ENCODE measurements around the gene MYOG. TPM values are rescaled to one million over a fixed set of nuclear protein-coding genes. Genes with fewer than 3 reads are reported as not detected.

The MYOG gene
- total RNA-seq, 4 donors from 2014 or later, result not detected

GRCh38 chr1:203103829-203104495 lies 18.1 kb upstream of the MYOG start:
- 93% methylated on average over 6 of the region's 6 CpGs for WGBS
- no peaks in the 10 kb centered on the region for H3K4me1 ChIP-seq
- no peak for DNase-seq (ENCODE audit: low spot score in 2 of 2)
- TF ChIP-seq POLR2A (IDR thresholded peaks at IDR 0.05), result no peak
- no peaks in the 10 kb centered on the region for H3K27me3 ChIP-seq
- no peaks in the 10 kb centered on the region for H3K9me3 ChIP-seq
- H3K4me3 ChIP-seq, result no peak overlapping the region
- no peaks in the 10 kb centered on the region for H3K36me3 ChIP-seq
- no peak overlapping the region for H3K27ac ChIP-seq

GRCh38 chr1:203103216-203103615 lies 17.4 kb upstream of the MYOG start:
- no peaks in the 10 kb centered on the region for H3K9me3 ChIP-seq
- H3K4me1 ChIP-seq, result no peaks in the 10 kb centered on the region
- no peaks in the 10 kb centered on the region for H3K27me3 ChIP-seq
- no peak overlapping the region for H3K4me3 ChIP-seq
- no peaks in the 10 kb centered on the region for H3K36me3 ChIP-seq
- 59% methylated on average over 4 of the region's 4 CpGs for WGBS
- TF ChIP-seq POLR2A (IDR thresholded peaks at IDR 0.05) (no peak), CTCF (IDR thresholded peaks at IDR 0.05) (no peak), EP300 (IDR thresholded peaks at IDR 0.05) (no peak), POLR2AphosphoS5 (IDR thresholded peaks at IDR 0.05) (no peak)
- DNase-seq (ENCODE audit: low spot score in 2 of 2), result no peak
- no peak overlapping the region for H3K27ac ChIP-seq

GRCh38 chr1:203101813-203102634 lies 16.2 kb upstream of the MYOG start:
- TF ChIP-seq CTCF (IDR thresholded peaks at IDR 0.05), result no peak
- TF ChIP-seq POLR2A (IDR thresholded peaks at IDR 0.05), result no peak
- no peak overlapping the region for H3K27ac ChIP-seq
- H3K27me3 ChIP-seq, result no peaks in the 10 kb centered on the region
- no peak for DNase-seq (ENCODE audit: low spot score in 2 of 2)
- no peaks in the 10 kb centered on the region for H3K4me1 ChIP-seq
- no peaks in the 10 kb centered on the region for H3K9me3 ChIP-seq
- H3K36me3 ChIP-seq, result no peaks in the 10 kb centered on the region
- 71% methylated on average over 6 of the region's 6 CpGs for WGBS
- H3K4me3 ChIP-seq, result no peak overlapping the region

GRCh38 chr1:203100516-203100869 lies 14.7 kb upstream of the MYOG start:
- DNase-seq (ENCODE audit: low spot score in 2 of 2), result no peak
- H3K27ac ChIP-seq, result no peak overlapping the region

GRCh38 chr1:203099805-203100515 lies 14.1 kb upstream of the MYOG start:
- peaks cover 7% of the 10 kb centered on the region for H3K9me3 ChIP-seq
- no peak overlapping the region for H3K27ac ChIP-seq
- WGBS, result 76% methylated on average over 7 of the region's 7 CpGs
- H3K36me3 ChIP-seq, result no peaks in the 10 kb centered on the region
- H3K4me3 ChIP-seq, result no peak overlapping the region
- no peaks in the 10 kb centered on the region for H3K27me3 ChIP-seq
- TF ChIP-seq POLR2A (IDR thresholded peaks at IDR 0.05), result no peak
- TF ChIP-seq CTCF (IDR thresholded peaks at IDR 0.05), result no peak
- TF ChIP-seq EP300 (IDR thresholded peaks at IDR 0.05), result no peak
- TF ChIP-seq POLR2AphosphoS5 (IDR thresholded peaks at IDR 0.05), result no peak
- no peak for DNase-seq (ENCODE audit: low spot score in 2 of 2)
- H3K4me1 ChIP-seq, result no peaks in the 10 kb centered on the region

More at GRCh38 chr1:203100516-203100869, 14.7 kb upstream of the MYOG start:
- Histone ChIP-seq H3K4me3 (no peak overlapping the region), H3K4me1 (no peaks in the 10 kb centered on the region), H3K9me3 (peaks cover 2% of the 10 kb centered on the region), H3K27me3 (no peaks in the 10 kb centered on the region), H3K36me3 (no peaks in the 10 kb centered on the region)
- TF ChIP-seq CTCF (IDR thresholded peaks at IDR 0.05) (no peak), POLR2AphosphoS5 (IDR thresholded peaks at IDR 0.05) (no peak), EP300 (IDR thresholded peaks at IDR 0.05) (no peak), POLR2A (IDR thresholded peaks at IDR 0.05) (no peak)

Measured in suprapubic skin (tissue), 4 donors.